GM18526 (cell line): ENCODE results near the gene NTN3.

ENCODE experiments used
- POLR2A ChIP-seq: IDR thresholded peaks from 3 replicates; pipeline ENCODE4 v1.6.1; 2011; ENCODE audit not compliant: insufficient read length; ENCODE audit errors: extremely low read depth

NTN3 gene

DNA sequence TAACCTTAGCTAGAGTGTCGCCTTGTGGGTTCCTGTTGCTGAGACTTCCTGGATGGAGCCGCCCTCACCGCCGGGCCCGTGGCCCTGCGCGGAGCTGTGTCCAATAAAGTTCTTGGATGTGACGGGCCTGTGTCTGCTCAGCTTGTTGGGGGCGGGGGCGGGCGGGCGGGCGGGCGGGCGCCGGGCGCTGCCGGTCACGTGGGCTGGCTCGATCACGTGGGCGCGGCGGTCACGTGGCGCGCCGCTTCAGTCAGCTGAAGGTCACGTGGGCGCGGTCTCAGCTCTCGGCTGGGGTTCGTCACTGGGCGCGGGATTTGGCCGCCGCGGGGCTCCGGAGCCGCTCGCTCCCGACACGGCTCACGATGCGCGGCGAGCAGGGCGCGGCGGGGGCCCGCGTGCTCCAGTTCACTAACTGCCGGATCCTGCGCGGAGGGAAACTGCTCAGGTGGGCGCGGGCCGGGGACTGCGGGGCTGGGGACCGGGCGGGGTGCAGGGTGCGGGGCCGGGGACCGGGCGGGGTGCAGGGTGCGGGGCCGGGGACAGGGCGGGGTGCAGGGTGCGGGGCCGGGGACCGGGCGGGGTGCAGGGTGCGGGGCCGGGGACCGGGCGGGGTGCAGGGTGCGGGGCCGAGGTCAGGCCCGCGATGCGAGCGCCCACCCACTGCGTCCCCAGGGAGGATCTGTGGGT, 49.1 kb downstream of the NTN3 start, which contains the start of gene AMDHD2:
Gene AMDHD2 (plus strand): TSS at position 275 of the 687 bp plus-strand sequence. CDS start 88 bp downstream, at position 363.
- TF ChIP-seq POLR2A: peak; percentile 57

- TF ChIP-seq POLR2A: no peak
Observed at GRCh38 chr16:2520784-2521531, 49.9 kb downstream of the NTN3 start.
